GM21423 (cell line): Measurements from ENCODE around the gene CCDC92B.
"Not testable (repeated sequence)": the region's sequence is repeated elsewhere in the genome, so short reads cannot be mapped to it uniquely, and the experiment has no call there.

Source experiments
- ATAC-seq: cut with Tn5 transposase; IDR thresholded peaks from one replicate; pipeline ENCODE4 v1.9.1; 2021; ENCODE audit warnings: mild to moderate bottlenecking, moderate library complexity; ENCODE audit not compliant: unreplicated experiment

Gene CCDC92B

DNA sequence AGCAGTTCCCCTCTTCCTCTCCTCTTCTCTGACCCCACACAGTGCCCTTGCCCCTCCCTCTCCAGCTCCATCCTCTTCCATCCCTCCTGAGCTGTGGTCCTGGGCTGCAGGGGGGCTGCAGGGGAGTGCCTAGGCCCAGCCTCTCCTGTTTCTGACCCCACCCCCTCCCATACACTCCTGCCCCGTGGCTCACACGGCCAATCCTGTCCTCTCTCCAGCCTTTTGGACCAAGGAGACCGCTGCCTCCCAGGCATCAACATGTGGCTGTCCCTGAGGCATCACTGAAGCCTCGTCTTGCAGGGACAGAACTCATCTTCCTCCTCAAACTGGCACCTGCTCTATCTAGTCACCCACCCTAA, 44.6 kb downstream of the CCDC92B start:
- no peak for ATAC-seq

DNA sequence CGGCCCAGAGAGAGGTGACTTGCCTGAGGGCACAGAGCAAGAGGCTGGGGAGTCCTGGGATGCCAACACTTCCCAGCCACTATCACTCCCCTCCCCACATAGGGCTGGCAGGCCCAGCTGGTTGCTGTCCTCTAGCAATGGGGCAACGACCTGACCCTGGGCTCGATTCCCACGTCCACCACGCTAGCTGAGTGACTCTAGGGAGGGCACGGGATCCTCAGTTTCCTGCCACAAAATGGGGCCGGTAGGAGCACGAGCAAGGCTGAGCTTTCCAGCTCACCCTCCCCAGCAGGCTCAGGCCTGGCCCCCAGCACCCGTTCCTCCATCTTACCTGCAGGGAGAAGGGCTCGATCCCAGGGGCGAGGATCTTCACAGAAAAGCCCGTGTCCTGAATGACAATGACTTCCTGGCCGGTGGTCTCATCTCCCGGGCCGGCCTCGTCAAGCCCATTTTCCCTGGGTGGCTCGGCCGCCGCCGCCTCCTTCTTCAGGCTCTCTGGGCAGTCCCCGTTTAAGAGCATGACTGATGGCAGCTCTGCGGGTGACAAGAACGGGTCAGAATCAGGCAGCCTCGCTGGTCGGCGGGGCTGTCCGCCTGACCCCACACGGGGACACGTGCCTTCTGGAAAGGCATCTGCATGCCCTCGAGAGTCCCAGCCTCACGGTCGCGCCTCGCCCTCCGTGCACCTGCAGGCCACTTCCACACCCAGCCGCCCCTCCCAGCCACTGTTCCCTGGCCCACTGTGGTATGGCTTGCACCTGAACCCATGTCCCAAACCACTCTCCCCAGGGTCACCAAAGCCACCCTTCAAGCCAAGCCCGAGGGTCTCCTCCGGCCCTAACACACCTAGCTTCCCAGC, 45.2 kb downstream of the CCDC92B start:
- ATAC-seq, result no peak

DNA sequence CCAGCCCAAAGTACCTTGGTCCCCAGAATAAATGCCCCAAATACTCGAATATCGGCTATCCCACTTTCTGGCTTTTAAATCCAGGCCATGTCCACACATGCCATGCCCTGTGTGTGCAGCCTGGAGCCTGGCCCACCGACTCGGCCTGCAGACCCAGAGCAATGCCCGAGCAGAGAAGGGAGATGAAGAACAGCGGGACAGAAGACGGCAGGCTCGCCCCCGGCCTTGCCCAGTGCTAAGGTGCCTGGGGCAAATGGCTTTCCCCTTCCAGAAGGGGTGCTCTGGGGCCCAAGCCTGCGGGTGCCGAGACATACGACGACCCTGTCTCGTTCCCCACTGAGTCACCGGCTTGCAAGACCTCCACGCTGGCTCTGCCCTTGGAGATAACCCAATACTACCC, 45.8 kb downstream of the CCDC92B start:
- ATAC-seq, result no peak

DNA sequence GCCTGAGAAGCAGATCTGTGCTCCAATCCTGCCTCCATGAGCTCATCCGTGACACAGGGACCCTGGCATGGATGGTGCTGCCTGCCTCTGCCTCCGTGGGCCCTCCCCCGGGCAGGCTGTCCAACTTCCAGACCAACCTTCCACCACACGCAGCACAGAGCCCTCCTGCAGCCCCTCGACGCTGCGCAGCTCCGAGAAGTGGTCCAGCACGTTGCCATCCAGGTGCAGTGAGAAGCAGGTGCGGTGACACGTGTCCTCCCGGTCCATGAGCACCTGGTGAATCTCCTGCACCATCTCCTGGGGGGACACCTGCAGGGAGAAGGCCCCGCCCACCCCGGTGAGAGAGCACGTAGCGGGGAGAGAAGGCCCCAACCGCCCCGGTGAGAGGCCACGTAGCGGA, 46.3 kb downstream of the CCDC92B start:
- no peak for ATAC-seq

DNA sequence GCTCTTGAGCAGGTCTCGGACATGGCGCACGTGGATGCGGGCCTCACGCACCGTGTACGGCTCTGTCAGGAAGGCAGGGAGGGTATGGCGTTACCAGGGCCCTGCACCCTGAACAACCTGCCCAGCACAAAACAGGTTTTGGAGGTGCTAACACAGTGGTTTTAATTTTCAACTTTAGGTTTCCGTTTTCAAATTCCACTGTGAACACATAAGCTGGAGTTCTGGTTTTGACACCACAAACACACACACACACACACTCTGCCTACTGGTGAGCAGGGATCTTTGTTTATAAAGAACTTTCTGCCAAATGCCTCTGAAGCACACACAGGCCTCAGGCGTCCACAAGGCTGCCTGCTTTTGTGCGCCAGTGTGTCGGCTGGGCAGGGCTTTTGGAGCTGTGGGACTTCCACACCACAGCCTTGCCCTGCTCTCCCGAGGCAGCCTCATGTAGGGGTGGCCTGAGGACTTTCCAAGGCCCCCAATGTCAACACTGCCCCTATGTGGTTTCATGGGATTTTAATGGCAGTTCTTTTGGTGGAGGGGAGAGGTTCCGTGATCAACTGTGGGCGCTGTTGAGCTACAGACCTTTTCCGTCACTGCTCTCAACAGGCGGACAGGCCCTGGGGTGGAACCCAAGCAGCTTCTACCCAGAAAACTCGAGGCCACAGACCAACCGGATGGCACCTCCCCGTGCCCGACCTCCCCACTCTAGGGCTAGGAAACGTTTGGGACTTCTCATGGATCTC, 47.3 kb downstream of the CCDC92B start:
- no peak for ATAC-seq

DNA sequence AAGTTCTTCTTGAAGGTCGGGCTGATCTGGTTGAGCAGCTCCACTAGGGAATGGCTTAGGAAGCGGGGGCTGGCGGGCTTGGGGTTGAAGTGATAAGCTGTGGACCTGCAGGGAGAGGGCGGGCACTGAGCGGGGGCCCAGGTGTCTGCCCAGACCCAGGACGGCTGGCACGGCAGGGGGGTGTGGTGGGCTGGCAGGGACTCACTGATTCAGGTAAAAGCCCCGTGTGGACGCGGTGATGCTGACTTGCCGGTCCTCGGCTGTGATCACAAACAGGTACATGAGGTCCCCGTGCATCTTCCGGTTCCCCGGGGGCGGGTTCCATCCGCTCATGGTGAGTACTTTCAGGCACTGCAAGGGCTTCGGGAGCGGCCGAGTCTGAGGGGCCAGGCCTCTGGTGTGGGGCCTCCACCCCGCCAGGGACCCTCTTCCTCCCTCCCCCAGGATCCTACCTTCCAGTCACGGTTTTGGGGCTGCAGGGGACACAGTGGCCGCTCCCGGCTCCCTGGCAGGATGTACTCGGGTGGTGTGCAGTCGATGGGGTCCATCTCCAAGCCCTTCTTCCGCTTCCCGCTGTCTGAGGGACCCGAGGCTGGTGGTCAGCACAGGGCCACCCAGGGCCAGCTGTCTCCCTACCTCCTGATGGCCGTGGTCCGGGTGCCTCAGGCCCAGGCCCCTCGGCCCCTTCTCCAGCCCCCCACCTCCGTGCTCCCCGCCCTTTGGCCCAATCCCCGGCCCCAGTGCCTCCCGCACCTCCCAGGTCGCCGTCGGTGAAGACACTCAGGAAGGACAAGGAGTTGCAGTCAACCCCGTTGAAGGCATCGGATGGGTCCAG, 48.1 kb downstream of the CCDC92B start:
- no peak for ATAC-seq

DNA sequence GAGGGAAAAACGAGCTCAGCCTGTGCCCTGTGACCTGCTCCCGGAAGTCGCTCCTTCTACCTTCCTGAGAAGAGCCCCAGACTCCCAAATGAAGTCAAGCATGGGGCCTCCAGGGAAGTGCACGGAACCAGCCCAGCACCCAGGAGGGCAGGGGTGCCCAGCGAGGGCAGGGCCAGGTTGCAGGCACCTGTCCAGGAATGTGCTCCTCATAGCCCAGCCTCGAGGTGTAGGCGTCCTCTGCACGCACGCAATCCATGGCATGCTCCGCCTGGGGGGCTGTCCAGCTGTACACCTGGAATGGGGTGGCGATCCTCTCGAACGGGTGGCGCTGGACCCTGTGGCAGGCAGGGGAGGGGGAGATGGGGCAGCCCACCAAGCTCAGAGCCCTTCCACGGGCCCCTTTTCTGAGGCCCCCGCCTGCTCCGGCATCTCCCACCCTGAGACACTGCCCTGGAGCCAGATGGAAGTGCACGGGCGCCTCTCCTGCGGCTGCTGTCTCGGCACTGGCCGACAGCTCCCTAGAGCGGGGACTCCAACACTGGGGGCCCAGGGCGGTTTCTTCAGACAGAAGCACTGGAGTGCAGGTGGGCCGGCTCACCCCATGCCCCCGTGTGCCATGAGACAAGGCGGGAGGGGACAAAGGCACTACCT, 48.8 kb downstream of the CCDC92B start:
- ATAC-seq, result no peak

DNA sequence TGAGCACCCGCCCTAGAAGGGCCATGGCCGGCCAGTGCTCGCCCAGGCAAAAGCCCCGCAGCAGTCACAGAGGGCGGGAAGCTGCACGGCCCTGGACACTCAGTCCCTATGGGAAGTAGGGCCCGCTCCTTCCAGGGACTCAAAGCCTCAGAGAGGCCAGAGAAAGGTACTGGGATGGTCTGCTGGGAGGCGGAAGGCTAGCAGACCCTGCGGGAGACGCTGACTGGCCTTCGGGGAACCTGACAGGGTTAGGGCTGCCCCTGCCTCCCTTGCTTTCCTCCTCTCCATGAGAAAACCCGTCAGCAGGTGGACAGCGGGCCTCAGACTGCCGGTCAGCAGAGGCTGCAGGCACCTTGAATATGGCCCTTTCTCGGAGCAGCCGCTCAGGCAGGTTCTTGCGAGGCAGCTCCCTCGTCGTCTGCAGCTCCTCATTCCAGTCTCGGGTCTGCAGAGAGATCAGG, 49.4 kb downstream of the CCDC92B start:
- ATAC-seq, result no peak

DNA sequence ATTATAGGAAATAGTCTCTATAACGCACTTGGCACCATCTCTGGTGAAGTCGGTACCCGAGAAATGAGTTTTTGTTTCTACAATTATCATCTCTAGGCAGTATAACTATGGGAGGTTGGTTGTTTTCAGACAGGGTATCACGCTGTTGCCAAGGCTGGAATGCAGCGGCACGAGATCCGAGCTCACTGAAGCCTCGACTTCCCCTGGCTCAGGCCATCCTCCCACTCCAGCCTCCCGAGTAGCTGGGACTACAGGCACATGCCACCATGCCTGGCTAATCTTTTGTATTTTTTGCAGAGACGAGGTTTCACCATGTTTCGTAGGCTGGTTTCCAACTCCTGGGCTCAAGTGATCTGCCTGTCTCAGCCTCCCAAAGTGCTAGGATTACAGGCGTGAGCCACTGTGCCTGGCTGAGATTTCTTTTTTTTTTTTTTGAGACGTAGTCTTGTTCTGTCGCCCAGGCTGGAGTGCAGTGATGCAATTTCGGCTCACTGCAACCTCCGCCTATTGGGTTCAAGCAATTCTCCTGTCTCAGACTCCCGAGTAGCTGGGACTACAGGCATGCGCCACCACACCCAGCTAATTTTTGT, 50.1 kb downstream of the CCDC92B start:
- not testable (repeated sequence) for ATAC-seq

DNA sequence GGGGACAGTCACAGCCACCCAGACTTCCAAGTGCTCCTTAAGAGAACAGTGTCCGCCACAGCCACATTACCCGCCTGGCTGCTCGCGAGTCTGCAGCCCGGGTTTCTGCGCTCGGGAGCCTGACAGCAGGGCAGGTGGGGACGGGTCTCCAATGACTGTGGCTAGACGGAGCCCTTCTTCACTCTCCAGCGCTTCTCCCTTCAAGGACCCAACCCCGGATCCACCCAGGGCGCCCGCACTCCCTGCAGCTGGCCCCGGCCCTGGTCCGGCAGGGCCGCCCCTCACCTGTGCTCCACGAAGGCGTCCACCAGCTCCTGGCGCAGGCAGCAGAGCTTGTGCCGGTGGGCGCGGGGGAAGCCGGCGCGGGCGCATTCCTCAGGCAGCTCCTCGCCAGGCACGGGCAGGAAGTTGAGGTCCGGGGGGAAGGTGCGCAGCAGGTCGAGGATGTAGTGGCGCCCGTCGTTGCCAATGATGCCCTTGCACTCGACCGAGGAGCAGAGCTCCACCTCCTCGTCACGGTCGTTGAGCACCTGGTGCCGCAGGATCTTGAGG, 51.8 kb downstream of the CCDC92B start:
- ATAC-seq, result no peak

DNA sequence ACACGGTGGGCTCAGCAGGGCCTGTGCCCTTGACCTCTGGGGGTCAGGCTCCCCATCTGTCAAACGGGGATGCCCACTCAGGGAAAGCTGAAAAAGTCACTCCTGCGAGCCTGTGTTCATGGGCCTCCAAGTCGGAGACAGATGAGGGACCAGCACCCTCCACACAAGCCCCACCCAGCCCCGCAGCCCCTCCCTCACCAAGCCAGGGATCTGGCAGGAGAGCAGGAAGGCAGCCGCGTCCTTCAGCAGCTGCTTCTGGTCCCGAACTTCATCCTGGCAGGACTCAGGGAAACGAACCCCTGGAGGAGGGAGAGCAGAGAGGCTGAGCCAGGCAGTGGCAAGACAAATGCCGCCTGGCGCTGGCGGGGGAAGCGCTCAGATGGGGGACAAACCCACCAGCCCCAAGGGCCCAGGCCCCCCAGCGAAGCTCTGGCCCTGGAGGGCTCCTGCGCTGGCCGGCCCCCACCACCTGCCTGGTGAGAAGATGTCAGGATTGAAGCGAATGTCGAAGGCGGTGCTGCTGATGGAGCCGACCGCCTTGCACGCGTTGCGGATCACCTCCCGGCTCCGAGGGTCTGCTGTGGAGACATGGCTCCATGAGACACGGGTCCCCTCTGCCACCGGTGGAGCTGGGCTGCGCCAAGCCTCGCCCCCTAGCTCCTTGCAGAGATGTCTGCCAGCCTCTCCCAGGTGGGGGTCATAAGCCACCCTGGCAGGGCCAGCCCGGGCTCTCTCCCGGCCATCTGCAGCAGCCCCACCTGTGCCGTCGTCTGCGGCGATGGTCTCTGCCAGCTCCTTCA, 53.3 kb downstream of the CCDC92B start:
- ATAC-seq, result no peak

DNA sequence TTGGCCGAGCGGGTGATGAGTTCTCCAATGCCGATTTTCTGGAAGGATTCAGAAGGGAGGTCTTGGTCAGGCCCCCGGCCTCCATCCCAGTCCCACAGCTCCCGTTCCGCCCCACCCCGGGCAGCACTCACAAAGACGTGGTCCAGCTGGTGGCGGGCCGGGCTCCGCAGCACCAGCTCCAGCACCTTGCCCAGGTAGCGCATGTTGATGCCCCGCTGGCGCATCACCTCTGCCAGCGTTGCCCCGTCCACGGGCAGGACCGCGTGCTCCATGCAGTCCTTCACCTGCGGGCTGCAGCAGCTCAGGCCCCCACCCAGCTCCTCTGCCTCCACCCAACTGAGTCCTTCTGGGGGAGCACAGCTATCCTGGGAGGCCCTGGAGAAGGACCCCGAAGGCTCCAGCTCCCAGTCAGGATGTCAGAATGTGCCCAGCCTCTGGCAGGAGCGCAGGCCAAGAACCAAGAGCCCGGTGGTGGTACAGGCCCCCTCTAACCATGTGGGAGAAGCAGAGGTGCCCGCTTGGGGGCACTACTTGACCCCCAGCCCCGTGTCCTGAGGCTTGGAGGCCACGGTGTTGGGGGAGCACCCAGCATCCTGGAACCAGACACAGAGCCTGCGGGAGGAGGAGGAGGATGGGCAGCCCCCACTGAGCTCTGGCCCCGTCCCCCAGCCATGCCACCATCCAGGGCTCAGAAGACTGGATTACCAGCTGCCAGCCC, 54.0 kb downstream of the CCDC92B start:
- ATAC-seq, result no peak

DNA sequence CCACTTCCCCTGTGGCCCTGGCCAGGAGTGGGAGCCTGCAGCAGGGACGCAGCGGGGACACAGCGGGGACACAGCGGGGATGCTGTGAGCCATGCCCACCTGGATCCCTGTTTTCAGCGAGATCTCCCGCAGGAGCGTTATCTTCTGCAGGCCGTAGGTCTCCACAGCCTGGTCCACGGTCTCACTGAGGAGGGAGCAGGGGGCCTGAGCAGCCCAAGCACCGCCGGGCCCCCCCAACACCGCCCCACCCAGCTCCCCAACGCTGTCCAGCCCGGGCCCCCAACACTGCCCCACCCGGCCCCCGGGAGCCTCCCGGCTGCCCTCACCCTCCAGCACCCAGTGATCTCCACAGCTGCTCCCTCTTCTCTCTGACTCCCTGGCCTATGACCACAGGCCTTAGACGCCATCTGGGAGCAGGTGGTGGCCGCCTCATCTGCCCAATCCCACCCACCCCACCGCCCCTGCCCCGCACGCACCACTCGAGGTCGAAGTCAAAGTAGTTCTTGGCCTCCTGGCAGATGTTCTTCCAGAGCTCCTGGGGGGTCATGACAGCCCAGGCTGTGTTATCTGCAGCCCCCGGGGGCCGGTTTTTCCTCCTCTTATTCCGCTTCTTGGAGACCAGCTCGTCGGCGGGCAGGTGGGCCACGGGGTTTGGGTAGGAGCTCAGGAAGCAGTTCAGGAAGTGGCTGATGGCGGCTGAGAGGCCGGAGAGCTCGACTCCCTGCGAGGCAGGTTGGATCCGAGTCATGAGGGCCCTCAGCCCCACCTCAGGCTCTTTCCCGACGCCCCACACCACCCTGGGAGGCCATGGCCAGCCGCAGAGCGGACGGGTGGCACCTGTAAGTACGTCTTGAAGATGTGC, 54.8 kb downstream of the CCDC92B start:
- ATAC-seq, result no peak

DNA sequence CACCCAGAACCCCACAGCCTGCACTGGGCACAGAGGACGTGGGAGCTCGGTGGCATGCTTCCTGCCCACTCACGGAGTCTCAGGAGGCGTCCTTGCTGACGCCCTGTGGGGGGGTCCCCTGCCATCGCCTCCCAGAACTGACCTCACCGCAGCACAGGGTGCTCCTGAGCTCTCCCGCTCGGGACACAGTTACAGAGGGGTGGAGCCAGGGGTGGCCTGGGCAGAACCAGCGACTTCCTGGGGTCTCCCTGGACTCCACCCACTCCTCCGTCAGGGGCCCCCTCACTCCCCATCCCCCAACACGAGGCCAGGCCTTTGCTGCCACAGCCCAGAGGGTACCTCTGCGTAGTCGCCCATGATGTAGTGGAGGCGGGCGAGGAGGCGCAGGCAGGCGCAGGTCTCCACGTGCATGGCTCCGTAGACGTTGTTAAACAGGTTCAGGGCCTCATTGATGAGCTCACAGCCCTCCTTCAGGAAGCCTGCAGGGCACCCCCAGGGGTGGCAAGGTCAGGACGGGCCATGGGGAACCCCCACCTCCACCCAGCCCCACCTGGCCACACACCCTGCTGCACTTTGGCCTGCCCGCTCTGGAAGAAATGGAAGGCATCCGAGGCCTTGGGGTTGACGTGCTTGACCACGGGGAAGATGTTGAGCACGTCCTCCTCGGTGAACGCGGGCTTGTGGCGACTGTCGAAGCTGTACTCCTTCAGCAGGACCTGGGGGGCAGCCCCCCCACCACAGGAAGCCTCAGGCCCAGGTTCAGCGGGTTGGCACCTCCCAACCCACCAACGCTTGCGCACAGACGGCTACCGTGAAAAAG, 55.7 kb downstream of the CCDC92B start:
- no peak for ATAC-seq

DNA sequence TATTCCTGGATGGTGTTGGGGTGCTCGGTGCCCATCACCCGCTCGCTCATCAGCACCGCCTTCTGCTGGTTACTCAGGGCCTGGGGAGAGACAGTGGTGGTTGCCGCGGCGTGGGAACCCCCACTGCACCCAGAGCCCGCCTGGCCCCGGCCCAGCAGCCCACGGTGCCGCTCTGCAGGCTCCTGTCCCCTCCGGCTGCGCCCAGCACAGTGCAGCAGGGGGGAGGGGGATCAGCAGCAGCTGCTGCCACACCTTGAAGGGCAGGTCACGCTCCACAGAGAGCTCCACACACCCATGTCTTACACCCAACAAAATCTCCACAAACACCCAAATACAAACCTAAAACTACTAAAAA, 56.7 kb downstream of the CCDC92B start:
- ATAC-seq, result no peak

DNA sequence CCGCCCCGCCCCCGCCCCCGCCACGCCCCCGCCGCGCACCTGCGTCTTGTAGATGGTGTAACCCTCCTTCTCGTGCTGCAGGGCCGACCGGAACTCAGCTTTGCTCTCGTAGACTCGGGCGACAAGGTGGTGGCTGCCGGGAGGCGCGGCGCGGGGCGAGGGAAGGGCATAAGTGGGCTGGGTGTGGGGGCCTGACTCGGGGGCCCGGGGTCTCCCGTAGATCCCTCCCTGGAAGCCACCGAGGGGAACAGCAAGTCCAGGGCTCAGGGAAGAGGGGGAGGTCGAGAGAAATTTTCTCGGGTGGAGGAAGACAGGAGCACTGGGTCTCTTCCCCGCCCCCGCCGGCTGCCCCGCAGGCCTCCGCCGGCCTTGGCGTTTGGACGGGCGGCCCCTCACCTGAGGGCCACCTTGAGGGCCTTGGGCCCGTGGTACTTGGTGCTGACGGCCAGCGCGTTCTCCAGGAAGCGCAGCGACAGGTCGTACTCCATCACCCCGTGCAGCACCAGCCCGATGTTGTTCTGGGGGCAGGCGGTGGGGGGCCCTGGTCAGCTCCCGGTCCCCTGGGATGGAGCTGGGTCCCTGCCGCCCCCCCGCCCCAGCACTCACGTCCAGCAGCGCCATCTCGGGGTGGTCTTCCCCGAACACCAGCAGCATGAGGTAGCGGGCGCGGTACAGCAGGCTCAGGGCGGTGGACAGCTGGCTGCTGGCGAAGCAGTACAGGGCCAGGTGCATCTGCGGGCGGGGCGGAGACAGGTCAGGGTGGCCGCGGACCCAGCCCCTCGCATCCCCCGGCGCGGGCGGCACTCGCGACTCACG, 57.3 kb downstream of the CCDC92B start:
- ATAC-seq, result no peak
